GM21825 (cell line): ENCODE results near the gene UPP2.

ENCODE experiments used
- ATAC-seq: cut with Tn5 transposase; IDR thresholded peaks from one replicate; pipeline ENCODE4 v1.9.1; 2021; ENCODE audit warnings: mild to moderate bottlenecking, moderate library complexity; ENCODE audit not compliant: unreplicated experiment

The UPP2 gene

DNA sequence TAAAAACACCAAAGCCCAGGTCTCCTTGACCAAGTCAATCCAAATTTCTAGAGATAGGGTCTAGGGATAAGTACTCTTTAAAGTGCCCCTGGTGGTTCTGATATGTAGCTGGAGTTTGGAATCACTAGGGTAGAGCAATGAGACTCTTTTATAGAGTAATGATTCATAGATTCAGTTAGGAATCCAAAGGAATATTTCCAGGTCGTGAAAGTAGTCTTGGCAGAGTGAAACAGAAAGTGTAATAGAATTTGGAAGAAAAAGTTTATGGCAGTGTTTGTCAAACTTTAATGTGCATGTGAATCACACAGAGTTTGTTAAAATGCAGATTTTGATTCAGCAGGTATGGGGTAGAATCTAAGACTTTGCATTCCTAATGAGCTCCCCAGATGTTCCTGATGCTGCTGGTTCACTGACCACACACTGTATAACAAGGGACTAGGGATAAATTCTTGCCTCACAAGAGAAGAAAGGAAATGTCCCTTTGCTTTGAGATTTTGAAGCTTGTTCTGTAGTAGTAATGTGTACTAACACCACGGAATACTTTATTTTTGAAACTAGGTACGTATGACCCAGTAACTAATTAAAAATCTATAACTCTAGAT lies 1.8 kb downstream of the UPP2 start:
- no peak for ATAC-seq

DNA sequence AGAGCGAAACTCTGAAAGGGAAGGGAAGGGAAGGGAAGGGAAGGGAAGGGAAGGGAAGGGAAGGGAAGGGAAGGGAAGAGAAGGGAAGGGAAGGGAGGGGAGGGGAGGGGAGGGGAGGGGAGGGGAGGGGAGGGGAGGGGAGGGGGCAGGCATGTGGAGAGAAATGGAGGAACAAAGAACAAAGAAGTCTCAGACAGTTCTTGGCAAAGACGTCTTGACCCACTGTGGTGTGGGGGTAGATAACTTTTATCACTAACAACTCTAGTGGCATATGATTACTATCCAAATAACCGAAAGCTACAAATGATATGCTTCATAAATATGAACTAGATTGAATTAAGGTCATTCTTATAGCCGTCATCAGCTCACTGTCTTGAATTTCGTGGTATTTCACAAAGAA lies 3.2 kb downstream of the UPP2 start:
- no peak for ATAC-seq

DNA sequence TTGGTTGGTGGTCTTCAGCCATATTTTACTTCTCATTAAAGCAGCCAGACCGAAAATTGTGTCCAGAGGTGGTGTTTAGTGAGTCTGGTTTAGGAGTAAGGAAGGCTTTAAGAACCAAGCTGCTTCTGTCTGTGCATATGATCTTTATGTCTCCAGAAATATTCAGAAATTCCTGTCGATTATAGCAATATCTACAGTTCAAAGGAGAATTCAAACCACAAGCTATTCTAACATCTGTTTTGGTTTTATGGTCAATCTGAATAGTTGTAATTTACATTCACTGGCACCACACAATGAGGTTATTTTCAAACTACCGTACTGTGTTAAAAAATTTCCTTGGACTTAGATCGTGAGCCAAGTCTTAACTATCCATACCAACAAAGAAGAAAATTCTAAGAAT lies 11.3 kb downstream of the UPP2 start:
- no peak for ATAC-seq

DNA sequence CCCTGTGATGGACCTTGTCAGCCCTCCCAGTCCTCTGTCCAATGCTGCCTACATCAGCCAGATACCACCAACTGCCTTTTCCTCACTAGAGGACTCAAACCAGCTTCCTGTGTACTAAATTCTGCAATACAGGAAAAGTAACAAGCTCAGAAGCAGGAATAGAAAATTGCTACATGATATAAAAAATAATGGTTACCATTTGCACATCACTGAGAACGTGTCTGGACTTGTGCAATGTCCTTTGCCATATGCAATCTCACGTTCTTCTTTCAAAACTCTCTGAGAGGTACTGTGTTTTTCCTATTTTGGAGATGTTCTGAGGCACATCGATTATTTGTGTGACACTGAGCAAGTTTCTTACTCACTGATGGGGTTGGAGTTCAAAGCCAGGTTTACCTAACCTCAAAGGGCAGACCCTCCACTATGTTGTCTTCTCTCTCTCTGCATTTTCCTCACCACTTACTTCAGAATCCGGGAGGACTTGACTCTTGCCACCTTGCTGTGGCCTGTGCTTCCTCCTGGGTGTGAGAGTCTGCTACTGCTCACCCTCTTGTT lies 12.1 kb downstream of the UPP2 start:
- no peak for ATAC-seq

DNA sequence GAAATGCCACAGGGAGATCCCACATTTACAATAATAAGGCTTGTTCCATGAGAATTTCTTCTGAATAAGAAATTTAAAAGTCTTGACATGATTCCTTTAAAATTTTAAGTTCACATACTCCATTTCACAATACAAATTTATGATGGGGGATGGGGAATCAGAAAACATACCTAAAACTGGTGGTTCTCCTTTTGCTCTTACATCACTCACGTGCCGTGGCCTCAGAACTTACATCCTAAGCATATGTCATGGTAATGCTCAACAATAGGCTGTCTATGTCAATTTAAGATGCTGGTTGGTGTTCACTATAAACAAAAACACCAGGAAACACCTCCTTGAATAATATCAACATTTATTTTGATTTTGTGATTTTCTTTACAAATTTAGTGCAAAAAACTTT lies 12.8 kb downstream of the UPP2 start:
- ATAC-seq = no peak

DNA sequence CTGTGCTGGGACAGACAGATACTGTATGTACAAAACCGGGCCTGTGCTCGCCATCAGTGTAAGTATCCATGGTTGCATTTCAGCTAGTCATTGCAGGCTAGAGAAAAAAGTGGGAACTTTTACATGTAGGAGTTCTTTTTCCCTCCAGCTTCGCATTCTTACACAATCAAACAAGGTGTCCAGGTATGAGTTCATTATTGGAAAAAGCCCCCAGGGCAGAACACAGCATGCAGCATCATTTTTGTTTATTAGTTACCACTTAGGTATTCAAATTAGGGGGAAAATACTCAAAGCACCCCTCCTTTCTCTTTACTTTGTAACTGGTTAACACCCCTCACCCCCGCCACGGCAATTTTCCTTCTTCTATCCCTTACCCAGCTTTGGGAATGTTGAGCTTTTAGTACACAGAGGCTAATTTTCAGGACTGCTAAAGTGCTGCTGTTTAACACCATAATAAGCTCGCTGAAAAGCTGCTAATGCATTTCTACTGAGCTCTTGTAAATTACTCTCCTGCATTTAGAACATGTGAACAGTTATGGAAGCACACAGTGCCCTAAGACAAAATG lies 13.6 kb downstream of the UPP2 start:
- ATAC-seq = no peak

DNA sequence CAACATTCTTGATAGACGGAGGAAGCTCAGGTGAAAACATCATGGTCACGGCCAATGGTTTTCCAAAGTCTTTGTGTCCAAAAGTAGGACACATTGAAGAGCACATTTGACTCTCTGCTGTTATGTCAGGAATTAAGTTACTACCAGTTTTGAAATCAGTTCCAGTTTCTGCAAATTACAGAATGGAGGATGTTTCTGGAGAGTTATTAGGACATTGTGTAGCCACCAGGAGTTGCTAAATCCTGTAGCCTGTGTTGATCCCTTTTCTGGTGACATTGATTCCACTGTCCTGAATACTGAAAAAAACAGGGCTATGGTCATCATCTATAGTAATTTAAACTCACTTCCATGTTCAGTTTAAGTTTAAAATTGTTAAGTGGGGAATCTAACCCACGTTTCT lies 15.3 kb downstream of the UPP2 start:
- ATAC-seq = no peak

DNA sequence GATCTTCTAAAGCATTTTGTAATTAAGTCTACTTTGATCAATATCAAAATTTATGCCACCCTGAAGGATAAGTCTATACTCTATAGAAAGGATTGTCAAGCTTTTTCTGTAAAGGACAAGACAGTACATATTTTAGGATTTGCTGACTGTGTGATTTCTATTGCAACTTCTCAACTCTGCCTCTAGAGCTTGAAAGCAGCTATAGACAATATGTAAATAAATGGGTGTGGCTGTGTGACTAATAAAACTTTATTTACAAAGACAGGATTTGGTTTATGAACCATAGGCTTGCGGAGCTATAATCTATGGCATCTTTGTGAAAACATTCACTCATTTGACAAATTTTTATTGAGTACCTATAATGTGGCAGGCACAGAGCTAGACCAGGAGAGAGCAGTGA lies 18.4 kb downstream of the UPP2 start:
- no peak for ATAC-seq

DNA sequence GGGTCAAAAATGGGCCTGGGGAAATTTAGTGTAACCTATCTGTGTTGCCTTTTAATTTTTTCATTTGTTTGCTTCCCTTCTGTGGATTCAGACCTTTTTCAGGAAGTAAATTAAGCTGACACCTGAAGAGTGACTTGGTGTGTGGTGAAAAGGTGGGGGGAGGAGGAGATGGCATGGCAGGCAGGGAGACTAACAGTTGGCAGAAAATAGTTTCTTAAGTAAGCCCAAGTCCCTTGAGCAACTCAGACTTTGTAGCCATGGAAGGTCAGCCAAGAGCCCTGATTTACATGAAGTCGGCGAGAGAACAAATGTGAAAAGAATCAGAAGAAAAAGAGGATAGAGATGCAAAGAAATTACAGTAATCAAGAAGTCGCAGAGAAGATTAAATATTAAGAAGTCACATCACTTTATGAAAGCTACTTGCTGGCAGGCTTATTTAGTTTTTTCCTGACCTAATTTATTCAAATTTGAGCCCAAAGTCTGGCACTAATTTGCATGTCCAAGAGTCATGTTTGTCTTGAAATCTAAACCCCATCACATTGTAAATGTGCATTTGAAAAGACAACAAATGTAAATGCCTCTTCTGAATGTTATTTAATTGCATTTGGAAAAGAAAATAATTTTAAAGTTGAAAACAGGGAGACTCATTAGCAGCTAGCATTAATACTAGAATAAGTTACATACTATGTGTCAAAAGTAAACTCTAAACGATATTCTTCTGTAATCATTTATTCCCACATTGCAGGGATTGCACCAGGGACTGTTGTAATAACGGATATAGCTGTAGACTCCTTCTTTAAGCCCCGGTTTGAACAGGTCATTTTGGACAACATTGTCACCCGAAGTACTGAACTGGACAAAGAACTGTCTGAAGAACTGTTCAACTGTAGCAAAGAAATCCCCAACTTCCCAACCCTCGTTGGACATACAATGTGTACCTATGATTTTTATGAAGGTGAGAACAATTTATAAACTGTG lies 19.3 kb downstream of the UPP2 start:
- no peak for ATAC-seq

DNA sequence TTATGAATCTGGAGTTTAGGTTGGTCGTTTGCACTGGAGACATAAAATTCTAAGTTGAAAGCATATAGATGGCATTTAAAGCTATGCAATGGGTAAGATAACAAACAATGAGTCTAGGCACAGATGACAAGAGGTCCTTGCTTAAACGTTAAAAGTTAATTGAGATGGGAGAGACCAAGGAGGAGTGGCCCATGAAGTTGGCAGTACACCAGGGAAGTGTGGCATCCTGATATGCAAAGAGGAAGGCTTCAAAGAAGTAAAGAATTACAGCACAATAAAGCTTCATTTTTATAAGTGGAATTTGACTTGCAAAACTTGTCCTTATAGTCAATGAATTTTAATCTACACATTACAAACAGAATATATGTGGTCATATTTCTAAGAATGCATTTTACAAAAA lies 23.2 kb downstream of the UPP2 start:
- no peak for ATAC-seq

DNA sequence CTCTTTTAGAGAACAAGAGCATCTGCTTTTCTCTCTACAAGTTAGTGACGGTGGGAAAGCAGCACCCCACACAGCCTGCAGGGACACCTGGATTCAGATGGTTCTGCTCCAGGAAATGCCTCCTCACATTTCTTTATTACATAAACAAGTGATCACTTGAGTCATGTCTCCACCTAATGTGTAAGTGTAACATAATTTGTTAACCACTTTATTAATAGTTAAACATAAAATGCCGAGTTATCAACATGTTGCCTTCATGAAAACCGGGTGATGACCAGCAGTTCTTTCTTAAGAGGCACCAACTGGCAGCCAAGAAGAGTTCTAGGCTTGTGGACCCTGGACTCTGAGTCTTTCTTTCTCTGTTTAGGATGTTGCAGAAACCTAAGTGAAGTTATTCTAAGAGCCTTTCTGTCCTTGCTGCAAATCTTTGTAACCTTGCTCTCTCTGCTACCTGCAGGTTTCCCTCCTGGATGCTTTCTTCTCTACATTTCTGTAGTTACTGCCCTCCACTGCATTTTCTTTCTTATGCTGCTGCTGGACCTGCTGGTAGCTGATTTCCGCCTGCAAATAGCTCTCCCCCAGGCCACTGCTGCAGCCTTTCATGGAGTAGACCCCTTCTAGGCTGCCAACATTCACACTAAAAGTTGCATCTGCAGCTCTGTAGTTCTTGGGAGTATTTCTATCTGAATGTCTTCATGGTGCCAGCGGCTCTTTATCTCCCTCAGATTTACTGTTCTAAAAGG lies 24.3 kb downstream of the UPP2 start:
- no peak for ATAC-seq

DNA sequence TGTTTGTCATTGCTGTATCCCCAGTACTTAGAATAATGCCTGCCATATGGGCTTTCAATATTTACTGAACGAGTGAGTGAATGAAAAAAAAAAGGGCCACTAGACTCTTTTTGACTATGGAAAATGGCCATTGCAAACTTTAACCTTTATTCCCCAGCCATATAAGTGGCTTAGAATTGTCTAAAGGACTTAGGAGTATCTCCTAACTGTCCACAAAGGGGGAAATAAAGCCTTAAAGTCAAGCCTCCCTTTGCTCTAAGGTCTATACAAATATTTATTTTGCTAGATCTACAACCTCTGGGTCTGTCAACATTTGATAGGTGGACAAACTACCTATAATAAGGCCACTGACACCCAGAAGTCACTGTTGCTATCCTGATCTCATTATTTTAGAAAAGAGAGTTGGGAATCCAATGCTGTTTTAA lies 25.7 kb downstream of the UPP2 start:
- no peak for ATAC-seq

DNA sequence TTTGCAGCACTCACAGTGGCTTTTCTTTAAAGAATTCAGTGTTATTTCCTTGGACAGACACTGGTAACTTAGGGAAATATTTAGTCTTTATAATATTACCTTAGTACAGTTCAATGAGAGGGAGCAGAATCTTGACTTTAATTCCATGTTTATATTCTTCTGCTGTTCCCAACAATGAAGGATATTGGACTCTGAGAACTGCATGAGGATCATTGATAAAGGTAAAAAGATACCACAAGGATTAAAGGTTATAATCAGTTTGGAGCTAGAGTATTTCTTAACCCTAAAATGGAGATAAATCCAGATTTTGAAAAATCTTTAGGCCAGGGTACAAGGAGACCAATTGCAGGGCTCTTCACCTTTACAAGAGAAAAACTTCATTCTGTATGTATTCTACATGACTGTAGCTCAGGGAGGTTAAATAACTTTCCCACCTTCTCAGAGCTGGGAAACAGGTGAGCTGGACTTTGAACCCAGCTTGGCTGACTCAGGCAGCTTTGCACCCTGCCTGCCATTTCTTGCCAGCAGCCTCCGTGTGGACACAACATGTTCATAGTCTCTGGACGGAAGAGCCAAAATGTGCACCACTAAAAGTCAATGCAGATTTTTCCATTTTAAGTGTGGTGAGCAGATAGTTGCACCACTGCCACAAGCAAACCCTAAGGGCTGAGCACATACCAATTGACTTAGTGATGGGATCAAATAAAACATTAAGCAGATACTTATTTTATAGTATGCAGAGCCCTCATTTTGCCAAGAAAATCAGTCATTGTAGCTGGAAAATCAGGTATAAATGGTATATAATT lies 26.7 kb downstream of the UPP2 start:
- no peak for ATAC-seq

DNA sequence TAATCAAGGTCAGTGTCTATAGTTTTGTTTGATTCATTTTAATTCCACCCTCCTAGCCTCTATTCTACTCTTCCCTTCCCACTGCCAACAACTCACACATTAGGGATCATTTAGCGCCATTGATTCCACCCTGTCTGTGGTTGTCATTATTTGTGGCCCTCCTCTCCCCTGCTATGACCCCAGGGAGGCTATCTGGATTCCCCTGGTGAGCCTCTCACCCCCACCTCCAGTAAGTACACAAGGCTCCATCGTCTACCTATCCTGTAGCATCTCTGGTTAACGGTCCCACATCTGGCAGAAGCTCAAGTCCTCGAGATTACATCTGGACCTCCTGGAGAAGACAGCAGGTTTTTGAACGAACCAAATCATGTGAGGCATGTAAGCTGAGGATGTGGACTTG lies 27.4 kb downstream of the UPP2 start:
- no peak for ATAC-seq

DNA sequence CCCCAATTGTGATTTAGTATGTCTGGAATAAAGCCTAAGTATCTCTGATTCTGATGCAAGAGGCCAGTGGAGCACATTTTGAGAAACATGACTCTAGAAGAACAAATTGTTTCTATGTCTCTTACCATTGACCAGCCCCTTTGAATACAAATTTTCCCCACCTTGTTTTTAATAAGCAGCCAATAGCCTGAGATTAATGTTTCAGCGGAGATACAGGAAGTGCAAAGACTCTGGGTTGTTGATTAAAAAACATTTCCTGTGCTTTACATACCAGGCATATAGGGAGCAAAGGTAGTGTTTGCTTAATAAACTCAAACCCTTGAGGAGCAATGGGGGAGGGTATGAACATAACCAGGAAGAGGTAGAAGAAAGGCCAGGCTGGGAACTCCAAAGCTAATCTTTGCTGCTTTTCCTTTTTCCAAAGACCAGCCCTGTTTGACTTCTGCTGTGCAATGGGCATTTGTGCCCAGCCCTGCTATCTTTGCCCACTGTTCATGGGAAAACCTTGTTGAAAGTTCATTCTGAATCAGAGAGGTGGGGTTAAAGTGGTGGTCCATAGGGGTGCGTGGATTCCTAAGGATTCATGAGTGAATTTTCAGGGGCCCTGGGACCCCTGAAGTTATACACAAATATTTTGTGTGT lies 29.3 kb downstream of the UPP2 start:
- ATAC-seq = no peak

DNA sequence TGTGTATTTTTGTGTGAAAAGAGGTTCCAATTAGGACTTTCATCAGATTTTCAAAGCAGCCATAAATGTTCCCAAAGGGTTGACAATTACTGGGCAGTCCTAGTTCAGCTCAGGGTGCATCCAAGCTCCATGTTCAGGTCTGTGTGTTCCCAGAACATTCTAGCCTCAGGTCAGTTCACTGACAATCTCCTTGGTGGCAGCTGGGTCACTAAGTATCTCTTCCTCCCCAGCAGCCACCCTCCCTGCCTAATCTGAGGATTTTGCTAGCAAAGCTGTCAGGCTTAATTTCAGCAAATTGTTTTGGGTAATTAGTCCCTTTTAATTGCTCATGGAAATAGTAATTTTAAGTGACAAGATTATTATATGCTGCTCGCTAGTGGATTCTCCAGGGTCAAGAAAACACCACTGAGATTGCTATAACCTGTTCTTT lies 29.8 kb downstream of the UPP2 start:
- ATAC-seq = no peak

DNA sequence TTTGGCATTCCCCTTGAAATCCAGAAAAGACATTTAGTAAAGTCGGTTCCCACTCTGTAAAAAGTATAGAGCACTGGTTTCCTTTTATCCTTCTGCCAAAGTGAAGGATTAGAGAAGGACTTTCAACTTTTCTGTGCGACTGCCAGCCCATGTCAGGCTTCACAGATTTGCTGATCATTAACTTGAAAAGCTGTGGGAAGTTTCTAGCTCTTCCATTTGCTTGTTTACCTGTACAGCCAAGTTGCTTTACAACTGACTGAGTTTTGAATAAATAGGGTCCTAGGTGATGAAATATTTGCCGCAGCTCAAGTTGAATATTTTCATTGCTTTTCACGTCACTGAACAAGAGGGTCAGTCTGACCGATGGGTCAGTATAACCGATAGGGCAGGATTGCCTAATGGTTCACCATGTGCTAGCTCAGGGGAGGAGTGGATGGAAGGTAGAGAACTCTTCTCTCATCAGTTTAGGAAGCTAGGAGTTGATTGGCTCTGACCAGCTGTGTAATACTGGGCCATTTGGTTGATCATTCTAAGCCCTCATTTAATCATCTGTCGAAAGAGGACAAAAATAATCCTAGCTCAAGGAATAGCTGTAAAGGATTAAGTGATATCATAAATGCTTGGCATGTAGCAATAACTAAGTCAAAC lies 30.4 kb downstream of the UPP2 start:
- ATAC-seq = no peak

DNA sequence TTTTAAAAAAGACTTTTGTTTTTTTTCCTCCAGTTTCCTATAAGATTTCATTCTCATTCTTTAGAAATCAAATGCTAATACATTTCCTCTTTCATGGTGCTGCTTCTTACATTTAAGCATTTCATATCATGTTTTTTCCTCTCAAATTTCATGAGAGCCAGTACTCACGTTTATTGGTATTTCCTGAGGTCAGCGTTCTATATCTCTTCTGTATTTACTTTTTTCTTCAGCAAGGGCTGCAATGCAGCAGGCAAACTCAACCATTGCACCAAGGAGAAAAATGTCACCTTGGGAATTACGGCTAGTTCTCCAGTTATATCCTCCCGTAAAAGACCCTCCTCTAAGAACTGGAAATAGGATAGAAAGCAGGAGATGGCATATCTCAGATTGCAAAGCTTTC lies 32.4 kb downstream of the UPP2 start:
- ATAC-seq = no peak

DNA sequence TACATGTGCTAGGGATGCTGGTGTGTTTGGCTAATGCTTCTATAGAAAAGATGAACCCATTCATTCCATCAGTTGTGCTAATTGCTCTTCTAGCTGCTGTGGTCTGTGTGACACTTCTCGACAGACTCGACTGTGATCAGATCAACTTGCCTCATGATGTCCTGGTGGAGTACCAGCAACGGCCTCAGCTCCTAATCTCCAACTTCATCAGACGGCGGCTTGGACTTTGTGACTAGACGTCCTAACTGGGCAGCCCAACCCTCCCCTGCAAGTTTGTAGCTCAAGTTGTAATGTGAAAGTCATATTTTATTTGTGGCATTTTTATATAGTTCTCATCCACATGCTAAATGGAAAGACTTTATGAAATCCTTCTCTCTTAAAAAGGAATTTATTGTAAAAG lies 33.0 kb downstream of the UPP2 start:
- no peak for ATAC-seq
